ENCODE data around the gene EIF2AK3. TPM values are rescaled to one million over a fixed set of nuclear protein-coding genes. Genes with fewer than 3 reads are reported as not detected.

The EIF2AK3 gene
- total and polyA plus RNA-seq, 2 of the 13 experiments (the other 11 are each of a cell fraction or from before 2014, with no cell fraction given) = 10.3 to 30.6 TPM

GRCh38 chr2:88627055-88627855, at the start of gene EIF2AK3 (continued):
- TF ChIP-seq FOXA3 (CRISPR knock-in tag; IDR thresholded peaks at IDR 0.05) (peak; percentile 76), MBNL3 (CRISPR knock-in tag; conservative IDR thresholded peaks at IDR 0.05) (no peak), KLF9 (CRISPR knock-in tag; IDR thresholded peaks at IDR 0.05; ENCODE audit: low read depth) (0 out of 2 replicates have a peak, but pooled peaks have one; percentile 43), HDAC2 (CRISPR knock-in tag; IDR thresholded peaks at IDR 0.05) (no peak; the same call in 1 of the 2 replicates), ZNF670 (CRISPR knock-in tag; IDR thresholded peaks at IDR 0.05; ENCODE audit: borderline replicate concordance) (no peak), ZNF781 (CRISPR knock-in tag; IDR thresholded peaks at IDR 0.05; ENCODE audit: borderline replicate concordance, not compliant biosample characterization) (no peak), ARNT2 (CRISPR knock-in tag; IDR thresholded peaks at IDR 0.05; ENCODE audit: low read depth) (peak; percentile 61), ZNF253 (CRISPR knock-in tag; IDR thresholded peaks at IDR 0.05; ENCODE audit: borderline replicate concordance) (peak; percentile 74), ZNF749 (CRISPR knock-in tag; IDR thresholded peaks at IDR 0.05; ENCODE audit: borderline replicate concordance) (peak; percentile 90; the same call in 1 of the 2 replicates), TAF15 (IDR thresholded peaks at IDR 0.05; ENCODE audit: low read depth, low read length, poor library complexity, severe bottlenecking) (no peak), ZNF761 (CRISPR knock-in tag; conservative IDR thresholded peaks at IDR 0.05) (no peak), EZH2 (conservative IDR thresholded peaks at IDR 0.05; ENCODE audit: low read depth, low read length) (no peak)
- TF ChIP-seq, protein P1, sequence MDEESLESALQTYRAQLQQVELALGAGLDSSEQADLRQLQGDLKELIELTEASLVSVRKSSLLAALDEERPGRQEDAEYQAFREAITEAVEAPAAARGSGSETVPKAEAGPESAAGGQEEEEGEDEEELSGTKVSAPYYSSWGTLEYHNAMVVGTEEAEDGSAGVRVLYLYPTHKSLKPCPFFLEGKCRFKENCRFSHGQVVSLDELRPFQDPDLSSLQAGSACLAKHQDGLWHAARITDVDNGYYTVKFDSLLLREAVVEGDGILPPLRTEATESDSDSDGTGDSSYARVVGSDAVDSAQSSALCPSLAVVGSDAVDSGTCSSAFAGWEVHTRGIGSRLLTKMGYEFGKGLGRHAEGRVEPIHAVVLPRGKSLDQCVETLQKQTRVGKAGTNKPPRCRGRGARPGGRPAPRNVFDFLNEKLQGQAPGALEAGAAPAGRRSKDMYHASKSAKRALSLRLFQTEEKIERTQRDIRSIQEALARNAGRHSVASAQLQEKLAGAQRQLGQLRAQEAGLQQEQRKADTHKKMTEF (CRISPR knock-in tag; IDR thresholded peaks at IDR 0.05) = 0 out of 2 replicates have a peak, but pooled peaks have one; percentile 8
- TF ChIP-seq, protein P2, sequence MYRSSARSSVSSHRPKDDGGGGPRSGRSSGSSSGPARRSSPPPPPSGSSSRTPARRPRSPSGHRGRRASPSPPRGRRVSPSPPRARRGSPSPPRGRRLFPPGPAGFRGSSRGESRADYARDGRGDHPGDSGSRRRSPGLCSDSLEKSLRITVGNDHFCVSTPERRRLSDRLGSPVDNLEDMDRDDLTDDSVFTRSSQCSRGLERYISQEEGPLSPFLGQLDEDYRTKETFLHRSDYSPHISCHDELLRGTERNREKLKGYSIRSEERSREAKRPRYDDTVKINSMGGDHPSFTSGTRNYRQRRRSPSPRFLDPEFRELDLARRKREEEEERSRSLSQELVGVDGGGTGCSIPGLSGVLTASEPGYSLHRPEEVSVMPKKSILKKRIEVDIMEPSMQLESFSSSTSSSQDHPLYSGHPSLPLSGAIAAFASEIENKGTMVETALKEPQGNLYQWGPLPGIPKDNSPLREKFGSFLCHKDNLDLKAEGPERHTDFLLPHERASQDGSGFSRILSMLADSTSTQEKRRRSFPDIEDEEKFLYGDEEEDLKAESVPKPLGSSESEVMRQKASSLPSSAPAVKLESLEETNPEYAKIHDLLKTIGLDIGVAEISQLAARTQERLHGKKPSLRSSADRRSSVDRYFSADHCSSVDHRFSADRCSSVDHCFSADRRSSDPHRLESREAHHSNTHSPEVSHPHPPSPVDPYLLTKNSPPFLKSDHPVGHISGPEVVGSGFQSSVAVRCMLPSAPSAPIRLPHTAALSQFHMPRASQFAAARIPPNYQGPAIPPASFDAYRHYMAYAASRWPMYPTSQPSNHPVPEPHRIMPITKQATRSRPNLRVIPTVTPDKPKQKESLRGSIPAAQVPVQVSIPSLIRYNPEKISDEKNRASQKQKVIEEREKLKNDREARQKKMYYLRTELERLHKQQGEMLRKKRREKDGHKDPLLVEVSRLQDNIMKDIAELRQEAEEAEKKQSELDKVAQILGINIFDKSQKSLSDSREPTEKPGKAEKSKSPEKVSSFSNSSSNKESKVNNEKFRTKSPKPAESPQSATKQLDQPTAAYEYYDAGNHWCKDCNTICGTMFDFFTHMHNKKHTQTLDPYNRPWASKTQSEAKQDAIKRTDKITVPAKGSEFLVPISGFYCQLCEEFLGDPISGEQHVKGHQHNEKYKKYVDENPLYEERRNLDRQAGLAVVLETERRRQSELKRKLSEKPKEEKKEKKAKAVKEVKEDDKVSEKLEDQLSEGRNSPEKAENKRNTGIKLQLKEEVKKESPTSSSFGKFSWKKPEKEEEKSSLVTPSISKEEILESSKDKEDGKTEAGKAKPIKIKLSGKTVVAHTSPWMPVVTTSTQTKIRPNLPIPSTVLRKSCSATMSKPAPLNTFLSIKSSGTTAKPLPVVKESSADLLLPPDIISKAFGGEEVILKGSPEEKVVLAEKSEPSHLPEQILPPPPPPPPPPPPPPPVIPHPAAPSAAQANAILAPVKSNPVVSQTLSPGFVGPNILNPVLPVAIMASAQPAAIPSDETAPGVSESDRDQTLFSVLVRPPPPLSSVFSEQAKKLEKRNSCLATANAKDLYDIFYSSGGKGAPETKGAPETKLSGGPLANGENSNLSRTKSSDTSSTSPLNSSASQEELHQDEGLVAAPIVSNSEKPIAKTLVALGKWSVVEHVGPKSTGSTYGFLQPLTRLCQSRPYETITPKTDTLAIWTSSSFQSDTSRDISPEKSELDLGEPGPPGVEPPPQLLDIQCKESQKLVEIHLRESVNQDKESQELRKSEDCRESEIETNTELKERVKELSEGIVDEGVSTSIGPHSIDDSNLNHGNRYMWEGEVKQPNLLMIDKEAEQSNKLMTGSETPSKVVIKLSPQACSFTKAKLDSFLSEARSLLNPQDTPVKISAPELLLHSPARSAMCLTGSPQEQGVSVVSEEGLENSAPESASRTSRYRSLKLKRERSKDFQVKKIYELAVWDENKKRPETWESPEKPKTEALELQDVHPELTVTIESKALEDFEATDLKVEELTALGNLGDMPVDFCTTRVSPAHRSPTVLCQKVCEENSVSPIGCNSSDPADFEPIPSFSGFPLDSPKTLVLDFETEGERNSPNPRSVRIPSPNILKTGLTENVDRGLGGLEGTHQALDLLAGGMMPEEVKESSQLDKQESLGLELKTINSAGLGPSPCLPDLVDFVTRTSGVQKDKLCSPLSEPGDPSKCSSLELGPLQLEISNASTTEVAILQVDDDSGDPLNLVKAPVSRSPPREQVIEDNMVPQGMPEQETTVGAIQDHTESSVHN (CRISPR knock-in tag; IDR thresholded peaks at IDR 0.05) = no peak
- TF ChIP-seq, protein P3, sequence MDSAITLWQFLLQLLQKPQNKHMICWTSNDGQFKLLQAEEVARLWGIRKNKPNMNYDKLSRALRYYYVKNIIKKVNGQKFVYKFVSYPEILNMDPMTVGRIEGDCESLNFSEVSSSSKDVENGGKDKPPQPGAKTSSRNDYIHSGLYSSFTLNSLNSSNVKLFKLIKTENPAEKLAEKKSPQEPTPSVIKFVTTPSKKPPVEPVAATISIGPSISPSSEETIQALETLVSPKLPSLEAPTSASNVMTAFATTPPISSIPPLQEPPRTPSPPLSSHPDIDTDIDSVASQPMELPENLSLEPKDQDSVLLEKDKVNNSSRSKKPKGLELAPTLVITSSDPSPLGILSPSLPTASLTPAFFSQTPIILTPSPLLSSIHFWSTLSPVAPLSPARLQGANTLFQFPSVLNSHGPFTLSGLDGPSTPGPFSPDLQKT (CRISPR knock-in tag; IDR thresholded peaks at IDR 0.05; ENCODE audit: borderline replicate concordance) = peak; percentile 19; the same call in 1 of the 2 replicates
